H1 (cell line): ENCODE results near the gene KIF25. TPM values are rescaled to one million over a fixed set of nuclear protein-coding genes. Genes with fewer than 3 reads are reported as not detected.

Source experiments
- CTCF ChIA-PET: fragments of 300-600 bp; sonication (Branson Sonifier 250); formaldehyde crosslinking; loops from one replicate; lab custom pipeline; 2021; ENCODE audit not compliant: partially characterized antibody; lab: Charles Lee
- POLR2A ChIA-PET: fragments of 300-600 bp; sonication (Branson Sonifier 250); formaldehyde crosslinking; loops from one replicate; lab custom pipeline; 2021; ENCODE audit warnings: inconsistent platforms; ENCODE audit not compliant: partially characterized antibody; lab: Charles Lee
- DNase-seq, 2 experiments: peaks; one replicate each; pipeline versions ENCODE4 v3.0.0 to v3.0.0-alpha.2; 2010 to 2022; ENCODE audit warnings: low spot score in 2 of 2, low read depth in 1 of 2, mixed read lengths in 1 of 2
- FAIRE-seq: peaks from 2 replicates; lab custom pipeline; 2011; peaks lifted over from hg19 to GRCh38; lab: Jason Lieb, UNC
- H2AFZ ChIP-seq: 2 replicates; pipeline ENCODE4 v1.8.1; 2012; ENCODE audit warnings: low read length, inconsistent platforms
- H2AK5ac ChIP-seq: 2 replicates; pipeline ENCODE4 v1.6.1; 2013; ENCODE audit warnings: low read depth, low read length
- H2BK120ac ChIP-seq: replicated peaks from 2 replicates; pipeline ENCODE3; 2013; ENCODE audit warnings: low read depth, low read length, inconsistent platforms
- H2BK12ac ChIP-seq: 2 replicates; pipeline ENCODE4 v1.6.1; 2013; ENCODE audit warnings: low read depth, low read length
- H2BK15ac ChIP-seq: 2 replicates; pipeline ENCODE4 v1.6.1; 2013; ENCODE audit warnings: low read length
- H2BK20ac ChIP-seq: 2 replicates; pipeline ENCODE4 v1.6.1; 2013; ENCODE audit warnings: low read length
- H2BK5ac ChIP-seq: 2 replicates; pipeline ENCODE4 v1.6.1; 2013; ENCODE audit warnings: low read depth, low read length
- H3K14ac ChIP-seq: 2 replicates; pipeline ENCODE4 v1.6.1; 2013; ENCODE audit warnings: inconsistent platforms; ENCODE audit not compliant: insufficient read length
- H3K18ac ChIP-seq: 2 replicates; pipeline ENCODE4 v1.6.1; 2013; ENCODE audit warnings: low read length; ENCODE audit errors: extremely low read depth
- H3K23ac ChIP-seq: 2 replicates; pipeline ENCODE4 v1.6.1; 2013; ENCODE audit warnings: inconsistent platforms; ENCODE audit not compliant: insufficient read length
- H3K23me2 ChIP-seq: 2 replicates; pipeline ENCODE4 v1.6.1; 2013; ENCODE audit warnings: low read depth, low read length
- H3K27ac ChIP-seq: 2 replicates; pipeline ENCODE4 v1.6.1; 2011; ENCODE audit warnings: low read depth, low read length, inconsistent platforms
- H3K27me3 ChIP-seq, 4 experiments: replicated peaks in 1 of 4; 1 replicate in 1 of 4; 2 replicates in 3 of 4; pipeline versions ENCODE4 v1.6.1 to v1.8.1; 2011 to 2013; ENCODE audit warnings: low read length in 3 of 4, mild to moderate bottlenecking in 3 of 4, inconsistent platforms in 2 of 4, mixed read lengths in 2 of 4, moderate library complexity in 1 of 4; ENCODE audit not compliant: control insufficient read depth in 3 of 4, insufficient read depth in 3 of 4; ENCODE audit errors: extremely low read depth in 1 of 4
- H3K36me3 ChIP-seq, 4 experiments: 2 replicates each; pipeline versions ENCODE4 v1.6.1 to v1.8.1; 2011 to 2013; ENCODE audit warnings: mild to moderate bottlenecking in 4 of 4, low read length in 3 of 4, moderate library complexity in 2 of 4, control low read depth in 1 of 4, inconsistent platforms in 1 of 4; ENCODE audit not compliant: insufficient read depth in 4 of 4, control insufficient read depth in 2 of 4
- H3K4ac ChIP-seq: replicated peaks from 2 replicates; pipeline ENCODE3; 2013; ENCODE audit warnings: low read length, low read depth, mixed read lengths, inconsistent platforms; ENCODE audit not compliant: insufficient read length
- H3K4me1 ChIP-seq, 4 experiments: replicated peaks in 1 of 4; 1 replicate in 1 of 4; 2 replicates in 3 of 4; pipeline versions ENCODE4 v1.6.1 to v1.8.1; 2011 to 2013; ENCODE audit warnings: low read length in 3 of 4, inconsistent platforms in 2 of 4, mixed read lengths in 1 of 4; ENCODE audit not compliant: insufficient read depth in 4 of 4, control insufficient read depth in 3 of 4
- H3K4me2 ChIP-seq, 2 experiments: 2 replicates each; pipeline versions ENCODE4 v1.6.1 to v1.8.1; 2011 to 2013; ENCODE audit warnings: low read depth in 2 of 2, low read length in 2 of 2, control low read depth in 1 of 2, inconsistent platforms in 1 of 2, mild to moderate bottlenecking in 1 of 2; ENCODE audit not compliant: insufficient read depth in 1 of 2
- H3K4me3 ChIP-seq, 4 experiments: fragments of 200-600, 300-600 bp in 1 of 4; sonication (generic), shearing (Covaris generic), sonication (Bioruptor Twin) in 1 of 4; 2 replicates each; pipeline versions ENCODE4 v1.5.1 to v1.8.1; 2011 to 2016; ENCODE audit warnings: low read length in 4 of 4, low read depth in 3 of 4, control low read depth in 2 of 4, inconsistent platforms in 2 of 4, mild to moderate bottlenecking in 2 of 4, mixed read lengths in 1 of 4, moderate library complexity in 1 of 4; ENCODE audit not compliant: insufficient read depth in 2 of 4; ENCODE audit errors: extremely low read depth in 1 of 4
- H3K56ac ChIP-seq: replicated peaks from 2 replicates; pipeline ENCODE3; 2013; ENCODE audit warnings: low read depth, mild to moderate bottlenecking, mixed read lengths, low read length, inconsistent platforms; ENCODE audit not compliant: insufficient read length
- H3K79me1 ChIP-seq: 2 replicates; pipeline ENCODE4 v1.6.1; 2013; ENCODE audit warnings: low read depth, low read length, control low read depth
- H3K79me2 ChIP-seq, 2 experiments: 2 replicates each; pipeline versions ENCODE4 v1.6.1 to v1.8.1; 2012 to 2013; ENCODE audit warnings: low read length in 2 of 2, mild to moderate bottlenecking in 2 of 2, inconsistent platforms in 1 of 2; ENCODE audit not compliant: insufficient read depth in 2 of 2, control insufficient read depth in 1 of 2
- H3K9ac ChIP-seq, 4 experiments: replicated peaks in 1 of 4; 1 replicate in 1 of 4; 2 replicates in 3 of 4; pipeline versions ENCODE4 v1.6.1 to v1.8.1; 2011 to 2013; ENCODE audit warnings: low read depth in 3 of 4, low read length in 3 of 4, control low read depth in 2 of 4, mild to moderate bottlenecking in 2 of 4, moderate library complexity in 2 of 4, inconsistent platforms in 1 of 4; ENCODE audit errors: extremely low read depth in 1 of 4
- H3K9me3 ChIP-seq, 2 experiments: 2 replicates each; pipeline versions ENCODE4 v1.6.1 to v1.8.1; 2012 to 2013; ENCODE audit warnings: mild to moderate bottlenecking in 2 of 2, moderate library complexity in 2 of 2, control low read depth in 1 of 2, inconsistent platforms in 1 of 2, low read depth in 1 of 2, low read length in 1 of 2, mixed read lengths in 1 of 2; ENCODE audit not compliant: insufficient read depth in 2 of 2
- H4K20me1 ChIP-seq, 2 experiments: replicated peaks in 1 of 2; 2 replicates each; pipeline versions ENCODE3 to v1.8.1; 2011 to 2013; ENCODE audit warnings: inconsistent platforms in 2 of 2, low read length in 2 of 2, mild to moderate bottlenecking in 1 of 2; ENCODE audit not compliant: insufficient read depth in 2 of 2, control insufficient read depth in 1 of 2
- H4K5ac ChIP-seq: 2 replicates; pipeline ENCODE4 v1.6.1; 2013; ENCODE audit warnings: low read length, low read depth, mixed read lengths, inconsistent platforms; ENCODE audit not compliant: insufficient read length
- H4K8ac ChIP-seq: 2 replicates; pipeline ENCODE4 v1.8.0; 2013; ENCODE audit warnings: mild to moderate bottlenecking, moderate library complexity, low read length, inconsistent platforms; ENCODE audit not compliant: insufficient read depth; ENCODE audit errors: extremely low read depth
- H4K91ac ChIP-seq: replicated peaks from 2 replicates; pipeline ENCODE3; 2013; ENCODE audit warnings: low read length, mixed read lengths, inconsistent platforms; ENCODE audit not compliant: insufficient read length
- CBX5 ChIP-seq: fragments of 300-800, 300-1000 bp; sonication (generic); IDR thresholded peaks from 2 replicates; pipeline ENCODE4 v1.7.1; 2016; ENCODE audit warnings: antibody characterized with exemption, low read length, low read depth
- CBX8 ChIP-seq: fragments of 300-800, 300-1000 bp; sonication (generic); IDR thresholded peaks from 2 replicates; pipeline ENCODE4 v1.7.1; 2016; ENCODE audit warnings: low read depth, low read length, borderline replicate concordance
- EGR1 ChIP-seq: IDR thresholded peaks from 2 replicates; pipeline ENCODE4 v1.6.1; 2011; ENCODE audit warnings: low read depth, low read length, borderline replicate concordance
- HDAC6 ChIP-seq: IDR thresholded peaks from one replicate; pipeline ENCODE4 v1.7.1; 2012; ENCODE audit warnings: low read depth, mild to moderate bottlenecking, inconsistent platforms, low read length, moderate library complexity
- NRF1 ChIP-seq: IDR thresholded peaks from 2 replicates; pipeline ENCODE4 v1.6.1; 2011; ENCODE audit warnings: mild to moderate bottlenecking, low read depth, low read length, improper control_type of control experiment
- PHF8 ChIP-seq: fragments of 200-600 bp; sonication (generic); conservative IDR thresholded peaks from 2 replicates; pipeline ENCODE4 v1.7.1; 2012; ENCODE audit warnings: low read depth, mild to moderate bottlenecking, inconsistent platforms, low read length, moderate library complexity
- RBBP5 ChIP-seq: IDR thresholded peaks from 2 replicates; pipeline ENCODE4 v1.7.1; 2012; ENCODE audit warnings: low read depth, mild to moderate bottlenecking, inconsistent platforms, low read length, moderate library complexity, borderline replicate concordance
- RXRA ChIP-seq: IDR thresholded peaks from 2 replicates; pipeline ENCODE4 v1.6.1; 2011; ENCODE audit warnings: low read depth, mild to moderate bottlenecking, low read length, moderate library complexity; ENCODE audit not compliant: insufficient read depth
- SIX5 ChIP-seq: IDR thresholded peaks from 2 replicates; pipeline ENCODE4 v1.6.1; 2011; ENCODE audit warnings: mild to moderate bottlenecking, low read depth, low read length
- SP4 ChIP-seq: IDR thresholded peaks from 2 replicates; pipeline ENCODE4 v1.6.1; 2012; ENCODE audit warnings: low read length, inconsistent platforms
- SUZ12 ChIP-seq: fragments of 200-600 bp; sonication (generic); IDR thresholded peaks from 2 replicates; pipeline ENCODE4 v1.6.1; 2012; ENCODE audit warnings: mild to moderate bottlenecking, inconsistent platforms, low read length, moderate library complexity, mixed read lengths
- TAF1 ChIP-seq: IDR thresholded peaks from 2 replicates; pipeline ENCODE4 v1.6.1; 2011; ENCODE audit warnings: mild to moderate bottlenecking, low read depth, low read length
- WGBS, 2 experiments: shearing (Covaris generic) in 1 of 2; methylation state at CpG; one replicate each; pipeline versions ENCODE4 v1.1.6 to v1.1.7; 2013 to 2015; ENCODE audit warnings: low lambda C conversion rate in 2 of 2, mixed read lengths in 2 of 2, inconsistent platforms in 1 of 2, low coverage in 1 of 2, missing lambda C conversion rate in 1 of 2; ENCODE audit not compliant: insufficient replicate concordance in 2 of 2, insufficient coverage in 1 of 2, insufficient read length in 1 of 2; ENCODE audit errors: extremely low coverage in 1 of 2, missing lambda C conversion rate in 1 of 2; 5-methylcytosine and 5-hydroxymethylcytosine counted together
- polyA plus RNA-seq, 7 experiments: library from polyadenylated mRNA; depleted of rRNA in 3 of 7; stranded (reverse) in 5 of 7; unstranded in 2 of 7; fragments of >200 nt in 5 of 7; fragments of 200-250 nt in 2 of 7; gene quantifications; 1 replicate in 5 of 7; 2 replicates in 1 of 7; 4 replicates in 1 of 7; pipeline versions ENCODE4 v1.2.1 to v1.2.3, GENCODE V29; 2011 to 2013; ENCODE audit warnings: missing spikeins in 2 of 7, mixed read lengths in 2 of 7
- total RNA-seq: library from RNA; stranded (reverse); fragmentation: NEBNext Ultra II Directional; extraction: Animal tissue kit (Norgen Biotek cat#: 25700); gene quantifications from 2 replicates; pipeline ENCODE4 v1.2.1, GENCODE V29; 2021
- TF ChIP-seq, protein P1 (sequence below): IDR thresholded peaks from 2 replicates; pipeline ENCODE4 v1.6.1; 2012; ENCODE audit warnings: inconsistent platforms

KIF25 gene
- total and polyA plus RNA-seq, 2 of the 8 experiments (the other 6 are each of a cell fraction or from before 2014, with no cell fraction given): 1.5 to 2.0 TPM

DNA sequence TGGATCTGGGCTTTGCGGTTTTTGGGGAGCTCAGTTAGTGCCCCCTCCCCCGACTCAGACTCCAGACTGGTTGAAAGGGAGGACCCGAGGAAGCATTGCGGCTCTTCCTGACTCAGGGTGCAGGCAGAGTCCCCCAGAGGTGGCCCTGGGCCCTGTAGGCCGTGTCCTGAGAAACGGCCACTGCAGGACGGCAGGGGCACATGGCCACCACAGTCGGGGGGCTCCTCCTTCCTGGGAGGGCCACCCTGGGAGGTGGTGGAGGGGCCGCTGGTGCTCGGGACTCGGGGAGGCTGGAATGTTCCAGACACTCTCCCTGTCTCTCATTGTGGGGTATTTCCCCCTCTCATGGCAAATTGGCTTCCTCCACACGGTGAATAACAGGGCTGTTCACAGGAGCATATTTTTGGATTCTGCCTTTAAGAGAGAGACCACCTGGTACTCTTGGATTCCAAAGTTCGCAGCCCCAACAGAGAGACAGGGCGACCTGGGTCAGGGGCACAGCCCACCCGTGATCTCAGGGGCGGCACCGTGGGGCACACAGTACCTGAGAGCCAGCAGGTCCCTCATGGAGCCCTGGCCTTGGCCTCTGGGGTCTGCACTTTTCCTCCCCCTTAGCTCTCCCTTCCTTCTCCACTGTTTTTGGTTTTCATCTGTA is 45.8 kb downstream of the KIF25 start:
- no peak overlapping the region for H3K4me2 ChIP-seq
- H2BK120ac ChIP-seq: no peak overlapping the region
- no peaks in the 10 kb centered on the region for H3K79me2 ChIP-seq
- no peak for FAIRE-seq
- H2BK20ac ChIP-seq: no peak overlapping the region
- H3K27me3 ChIP-seq: no peaks in the 10 kb centered on the region
- no peak for DNase-seq
- peaks cover 27 to 38% of the 10 kb centered on the region in 2 experiments for H3K9me3 ChIP-seq
- H3K4me1 ChIP-seq: no peaks in the 10 kb centered on the region
- H3K79me1 ChIP-seq: no peaks in the 10 kb centered on the region
- CTCF ChIA-PET: interaction anchor here (1.1 to 2.1 kb wide), 3 partner anchors 17 to 22 kb away, joined by 3 to 8 read pairs (median 3); no protein-coding TSS in a partner anchor
- POLR2A ChIA-PET: interaction anchor here (0.9 kb wide), 1 partner anchor 195 kb away, joined by 3 read pairs; no protein-coding TSS in a partner anchor
- no peak overlapping the region for H2BK5ac ChIP-seq
- H4K8ac ChIP-seq: no peak overlapping the region
- H3K23ac ChIP-seq: no peak overlapping the region
- H2AFZ ChIP-seq: no peak overlapping the region
- H3K27ac ChIP-seq: no peak overlapping the region
- H4K91ac ChIP-seq: no peak overlapping the region
- 89% methylated on average over 15 of the region's 17 CpGs; no CpG with 5 or more reads in 1 of the 2 experiments for WGBS, 2 experiments
- H3K9ac ChIP-seq: no peak overlapping the region
- H4K20me1 ChIP-seq: no peaks in the 10 kb centered on the region
- no peak overlapping the region for H2BK12ac ChIP-seq
- H3K56ac ChIP-seq: no peak overlapping the region
- H3K18ac ChIP-seq: no peak overlapping the region
- no peak overlapping the region for H4K5ac ChIP-seq
- H3K36me3 ChIP-seq: peaks cover 0 to 2% (median 0%) of the 10 kb centered on the region in 4 experiments; a peak in 2 of 8 replicates
- no peak overlapping the region for H3K14ac ChIP-seq
- H2AK5ac ChIP-seq: no peak overlapping the region
- no peak overlapping the region for H2BK15ac ChIP-seq
- no peak overlapping the region for H3K4ac ChIP-seq
- H3K23me2 ChIP-seq: no peaks in the 10 kb centered on the region
- no peak overlapping the region for H3K4me3 ChIP-seq
- TF ChIP-seq CBX5 (no peak), TAF1 (no peak), SP4 (no peak), SUZ12 (no peak), CBX8 (no peak), EGR1 (no peak), SIX5 (no peak), RXRA (no peak), NRF1 (no peak), PHF8 (no peak), HDAC6 (no peak), RBBP5 (no peak)
- TF ChIP-seq, protein P1, sequence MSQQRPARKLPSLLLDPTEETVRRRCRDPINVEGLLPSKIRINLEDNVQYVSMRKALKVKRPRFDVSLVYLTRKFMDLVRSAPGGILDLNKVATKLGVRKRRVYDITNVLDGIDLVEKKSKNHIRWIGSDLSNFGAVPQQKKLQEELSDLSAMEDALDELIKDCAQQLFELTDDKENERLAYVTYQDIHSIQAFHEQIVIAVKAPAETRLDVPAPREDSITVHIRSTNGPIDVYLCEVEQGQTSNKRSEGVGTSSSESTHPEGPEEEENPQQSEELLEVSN: no peak
